Right ventricle myocardium inferior (tissue), 1 donor: Measurements from ENCODE around the gene SPATA32. TPM values are rescaled to one million over a fixed set of nuclear protein-coding genes. Genes with fewer than 3 reads are reported as not detected.
A peak's percentile ranks its signal among the peaks of the same experiment; 100 is the strongest.

Experiments used
- ATAC-seq: fragments of 200-7000 bp; cut with Tn5 transposase; one replicate; pipeline ENCODE4 v1.9.1; 2020; ENCODE audit warnings: mild to moderate bottlenecking, moderate library complexity
- DNase-seq: peaks from one replicate; pipeline ENCODE4 v3.0.0; 2021; ENCODE audit errors: missing footprints
- intact Hi-C: fragments of 100-400 bp; cut with DNase I; formaldehyde crosslinking; loops from one replicate; pipeline ENCODE4 v1.11.0; 2022
- total RNA-seq: library from RNA; stranded (reverse); fragmentation: NEBNext Ultra II Directional; extraction: Animal tissue kit (Norgen Biotek cat#: 25700); gene quantifications from one replicate; pipeline ENCODE4 v1.2.1, GENCODE V29; 2021
- donor health status: DM: no; HTN: yes; CAD: no; lungs with severe emphysema.

SPATA32 gene
- total RNA-seq, 1 donor from 2014 or later, result not detected

DNA sequence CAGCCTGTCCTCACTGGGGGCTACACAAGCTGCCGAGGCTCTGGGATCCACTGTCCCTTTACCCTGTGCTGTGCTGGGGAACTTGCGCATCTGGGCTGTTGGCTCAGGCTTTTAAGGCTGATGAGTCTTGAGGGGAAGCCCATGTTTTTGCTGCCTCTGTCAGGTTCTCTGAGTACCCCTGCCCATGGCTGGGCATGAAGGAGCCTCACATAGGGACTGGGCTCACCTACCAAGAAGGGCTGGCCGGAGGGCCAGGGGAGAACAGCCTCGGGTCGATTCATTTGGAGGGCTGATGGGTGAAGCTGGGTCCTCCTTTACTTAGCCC, 25.6 kb downstream of the SPATA32 start:
- intact Hi-C loops, result no loop called here
- ATAC-seq, result no peak
- DNase-seq, result peak; percentile 54

DNA sequence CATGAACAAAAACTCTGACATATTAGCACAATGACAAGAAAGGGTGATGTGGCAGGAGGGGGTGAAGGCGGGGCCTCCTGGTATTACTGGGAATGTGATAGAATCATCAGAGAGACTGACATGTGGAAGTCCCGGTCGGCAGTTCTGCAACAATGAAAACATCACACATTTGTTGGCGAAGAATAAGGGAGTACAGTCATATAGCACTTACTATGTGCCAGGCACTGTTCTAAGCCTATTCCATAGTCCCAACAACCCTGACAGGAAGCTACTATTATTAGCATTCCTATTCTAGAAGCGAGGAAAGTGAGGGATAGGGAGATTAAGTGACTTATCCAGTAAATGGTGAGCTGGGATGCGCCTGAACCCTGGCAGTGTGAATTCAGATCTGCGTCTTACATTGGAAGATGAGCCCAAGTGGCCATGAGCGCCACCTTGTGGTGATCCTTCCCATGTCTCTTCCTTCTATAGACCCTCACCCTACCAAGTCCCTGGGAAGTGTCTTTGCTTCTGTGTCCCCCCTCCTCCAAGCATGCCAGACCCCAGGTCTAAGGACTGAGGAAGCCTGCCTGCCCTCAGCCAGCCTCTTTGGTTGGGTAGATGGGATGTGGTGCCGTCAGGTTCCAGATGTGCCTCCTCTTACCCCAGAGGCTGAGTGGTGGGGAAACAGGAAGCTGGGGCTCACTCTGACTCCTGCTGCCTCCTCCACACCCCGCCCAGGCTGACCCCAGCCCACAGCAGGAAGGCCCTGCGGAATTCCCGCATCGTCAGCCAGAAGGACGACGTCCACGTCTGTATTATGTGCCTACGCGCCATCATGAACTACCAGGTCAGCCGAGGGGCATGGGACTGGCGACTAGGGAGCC, 26.2 kb downstream of the SPATA32 start:
- peak; percentile 49 for ATAC-seq
- intact Hi-C loops, result loop anchor here (1.0 kb wide), 1 partner anchor 16 kb away; no protein-coding TSS in a partner anchor
- DNase-seq, result peak; percentile 88

DNA sequence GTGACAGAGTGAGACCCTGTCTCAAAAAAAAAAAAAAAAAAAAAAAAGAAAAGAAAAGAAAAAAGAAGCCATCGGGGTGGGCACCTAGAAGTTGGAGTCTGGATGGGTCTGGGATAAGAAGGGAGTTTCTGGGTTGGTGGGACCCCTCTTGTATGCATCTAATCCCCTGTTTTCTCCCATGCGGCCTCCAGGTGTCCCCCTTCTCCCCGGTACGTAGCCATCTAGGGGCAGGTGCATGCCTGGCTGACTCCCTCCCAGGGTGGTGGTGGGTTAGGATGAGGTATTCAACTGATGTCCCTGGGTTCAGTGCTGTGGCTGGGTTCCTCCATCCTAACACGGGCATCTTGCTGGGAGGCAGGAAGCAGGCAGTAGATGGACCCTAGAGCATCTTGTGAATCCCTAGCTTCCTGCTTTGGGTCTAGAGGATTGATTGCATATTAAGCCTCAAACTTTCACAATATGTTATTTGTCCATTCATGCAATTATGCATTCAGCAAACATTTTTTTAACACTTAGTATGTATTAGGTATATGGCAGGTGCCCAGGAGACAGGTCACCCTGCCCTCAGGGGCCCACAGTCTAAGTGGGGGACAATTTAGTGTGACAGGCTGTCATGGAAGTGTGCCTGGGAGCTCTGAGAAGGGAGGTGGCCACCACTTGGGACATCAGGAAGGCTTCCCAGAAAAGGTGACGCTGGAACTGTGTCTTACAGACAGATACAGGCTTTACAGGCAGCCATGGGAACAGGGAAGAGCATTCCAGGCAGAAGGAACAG, 27.1 kb downstream of the SPATA32 start:
- DNase-seq (no peak), ATAC-seq (no peak)
- intact Hi-C loops, result loop anchor here (1.0 kb wide), 1 partner anchor 16 kb away; no protein-coding TSS in a partner anchor

DNA sequence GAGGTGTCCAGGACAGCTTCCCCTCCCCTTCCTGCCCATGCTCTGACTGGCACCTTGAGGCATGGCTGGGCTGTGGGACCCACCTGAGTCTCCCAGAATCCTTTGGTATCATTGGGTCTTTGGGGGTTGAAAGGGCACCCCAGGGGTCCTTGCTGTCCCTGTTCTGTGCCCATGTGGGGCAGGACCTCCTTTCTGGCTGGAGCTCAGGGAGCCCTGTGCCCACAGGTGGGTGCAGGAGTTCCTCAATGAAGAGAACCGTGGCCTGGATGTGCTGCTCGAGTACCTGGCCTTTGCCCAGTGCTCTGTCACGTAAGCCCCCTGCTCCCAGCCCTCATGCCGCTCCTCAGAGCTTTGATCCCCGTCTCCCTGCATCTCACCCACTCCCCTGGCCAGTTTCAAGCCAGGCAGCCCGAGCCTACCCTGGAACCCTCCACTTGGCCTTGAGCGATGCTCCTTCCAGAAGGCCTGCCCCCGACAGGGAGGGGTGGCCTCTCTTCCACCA, 28.4 kb downstream of the SPATA32 start:
- peak; percentile 34 for DNase-seq
- no peak for ATAC-seq
- intact Hi-C loops, result no loop called here

DNA sequence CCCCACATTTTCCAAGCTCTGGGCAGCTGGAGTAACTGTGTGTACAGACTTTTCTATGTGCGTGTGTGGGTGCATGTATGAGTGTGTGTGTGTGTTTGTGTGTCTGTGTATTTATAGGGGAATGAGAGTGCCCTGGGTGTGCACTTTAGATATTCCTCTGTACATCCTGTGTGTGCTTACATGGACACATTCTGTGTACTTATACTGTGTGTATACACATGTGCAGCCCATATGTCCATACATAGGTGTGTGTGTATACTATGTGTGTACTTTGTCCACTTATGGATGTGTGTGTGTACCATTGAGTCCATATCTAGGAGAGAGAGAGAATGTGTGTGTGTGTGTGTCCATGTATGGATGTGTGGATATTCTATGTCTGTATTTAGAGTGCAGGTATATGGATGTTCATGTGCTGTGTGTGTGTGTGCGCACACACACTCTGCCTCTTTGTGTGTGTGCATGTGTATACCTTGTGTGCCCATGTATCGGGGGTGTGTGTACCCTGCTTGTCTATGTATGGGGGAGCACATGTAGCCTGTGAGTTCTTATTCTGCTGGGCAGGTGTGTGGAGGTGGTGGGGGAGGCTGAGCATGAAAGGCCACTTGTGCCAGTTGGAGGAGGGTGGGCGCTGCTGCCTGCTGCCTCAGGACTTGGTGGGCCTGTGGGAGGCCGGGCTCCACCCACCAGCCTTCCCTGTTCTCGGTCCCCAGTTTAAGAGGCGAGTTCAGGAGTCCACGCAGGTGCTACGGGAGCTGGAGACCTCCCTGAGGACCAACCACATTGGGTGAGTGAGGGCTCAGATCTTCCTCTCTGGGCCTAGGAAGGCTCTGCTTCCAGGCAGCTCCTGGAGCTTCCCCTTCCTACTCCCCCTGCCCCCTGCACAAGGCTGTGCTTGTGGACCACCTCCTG, 29.1 kb downstream of the SPATA32 start:
- no peak for ATAC-seq
- intact Hi-C loops, result no loop called here
- DNase-seq, result peak; percentile 26

DNA sequence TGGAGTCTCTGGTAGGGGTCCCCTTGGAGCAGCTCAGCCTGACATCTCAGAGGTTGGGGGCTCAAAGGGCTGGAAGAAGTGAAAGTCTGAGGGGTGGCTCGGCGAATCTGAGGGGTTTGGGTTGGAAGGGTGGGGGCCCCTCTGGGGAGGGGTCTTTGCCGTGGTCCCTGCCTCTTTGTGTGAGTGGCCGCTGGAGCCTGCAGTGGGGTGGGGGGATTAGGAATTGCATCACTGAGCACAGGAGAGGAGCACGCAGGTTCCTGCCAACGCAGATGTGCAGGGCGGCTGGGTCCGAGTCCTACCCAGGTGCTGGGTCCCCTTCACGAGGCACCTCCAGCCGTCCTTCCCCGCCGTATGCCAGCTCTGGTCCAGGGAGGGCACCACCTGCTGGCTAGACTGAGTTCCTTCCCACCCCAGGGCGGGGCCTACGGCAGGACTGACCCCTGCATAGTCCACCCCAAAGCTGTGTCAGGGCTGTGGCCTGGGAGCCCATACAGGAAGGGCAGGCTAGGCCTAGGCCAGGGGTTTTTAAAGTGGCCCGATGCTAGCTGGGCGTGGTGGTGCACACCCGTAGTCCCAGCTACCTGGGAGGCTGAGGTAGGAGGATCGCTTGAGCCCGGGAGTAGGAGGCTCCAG, 30.3 kb downstream of the SPATA32 start:
- intact Hi-C loops, result no loop called here
- DNase-seq (peak; percentile 74), ATAC-seq (no peak)

DNA sequence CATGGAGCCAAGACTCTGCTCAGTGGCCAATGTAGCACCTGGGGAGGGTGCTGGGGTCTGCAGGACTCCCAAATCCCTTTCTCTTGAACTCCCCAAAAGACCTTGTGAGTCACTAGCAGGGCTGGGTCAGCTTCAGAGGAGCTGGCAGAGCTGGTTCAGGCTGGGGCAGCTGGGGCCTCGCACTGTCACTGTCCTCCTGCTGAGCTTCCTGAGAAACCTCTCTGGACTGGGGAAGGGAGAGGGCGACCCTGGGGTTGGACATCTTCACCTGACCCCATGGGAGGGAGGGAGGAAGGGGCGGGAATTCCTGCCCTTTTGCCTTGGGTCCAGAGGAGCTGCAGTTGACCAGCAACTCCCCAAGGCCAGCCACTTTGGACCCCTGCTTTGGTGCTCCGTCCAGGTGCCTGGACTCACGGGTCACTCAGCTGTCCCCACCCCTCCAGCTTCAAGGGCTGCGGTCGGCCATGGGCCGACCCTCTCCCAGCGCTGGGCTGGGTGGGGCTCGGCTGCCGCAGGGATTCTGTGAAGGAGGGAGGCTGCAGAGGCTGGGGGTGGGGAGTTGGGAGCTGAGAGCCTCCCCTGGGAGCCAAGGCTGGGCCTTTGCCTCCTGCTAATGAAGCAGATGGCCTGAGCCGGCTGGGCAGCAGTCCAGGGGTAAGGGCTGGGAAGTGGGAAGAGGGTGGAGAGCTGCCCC, 31.0 kb downstream of the SPATA32 start:
- intact Hi-C loops, result no loop called here
- ATAC-seq (peak; percentile 18), DNase-seq (peak; percentile 85)

DNA sequence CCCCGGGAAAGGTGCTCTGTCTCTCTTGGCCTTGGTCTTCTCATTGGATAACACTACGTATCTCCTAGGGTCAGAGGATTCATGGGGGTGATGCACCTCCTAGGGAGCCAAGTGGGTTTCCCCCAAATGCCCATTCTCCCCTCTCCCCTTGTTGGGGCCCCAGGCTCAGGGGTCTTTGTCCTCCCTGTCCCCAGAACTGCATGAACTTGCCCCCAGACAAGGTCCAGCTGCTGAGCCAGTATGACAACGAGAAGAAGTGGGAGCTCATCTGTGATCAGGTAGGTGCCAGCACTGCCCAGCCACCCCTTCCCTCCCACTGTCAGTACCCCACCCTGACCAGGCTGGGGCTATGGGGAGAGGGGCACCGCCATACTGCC, 31.5 kb downstream of the SPATA32 start:
- DNase-seq (no peak), ATAC-seq (no peak)
- intact Hi-C loops, result no loop called here

DNA sequence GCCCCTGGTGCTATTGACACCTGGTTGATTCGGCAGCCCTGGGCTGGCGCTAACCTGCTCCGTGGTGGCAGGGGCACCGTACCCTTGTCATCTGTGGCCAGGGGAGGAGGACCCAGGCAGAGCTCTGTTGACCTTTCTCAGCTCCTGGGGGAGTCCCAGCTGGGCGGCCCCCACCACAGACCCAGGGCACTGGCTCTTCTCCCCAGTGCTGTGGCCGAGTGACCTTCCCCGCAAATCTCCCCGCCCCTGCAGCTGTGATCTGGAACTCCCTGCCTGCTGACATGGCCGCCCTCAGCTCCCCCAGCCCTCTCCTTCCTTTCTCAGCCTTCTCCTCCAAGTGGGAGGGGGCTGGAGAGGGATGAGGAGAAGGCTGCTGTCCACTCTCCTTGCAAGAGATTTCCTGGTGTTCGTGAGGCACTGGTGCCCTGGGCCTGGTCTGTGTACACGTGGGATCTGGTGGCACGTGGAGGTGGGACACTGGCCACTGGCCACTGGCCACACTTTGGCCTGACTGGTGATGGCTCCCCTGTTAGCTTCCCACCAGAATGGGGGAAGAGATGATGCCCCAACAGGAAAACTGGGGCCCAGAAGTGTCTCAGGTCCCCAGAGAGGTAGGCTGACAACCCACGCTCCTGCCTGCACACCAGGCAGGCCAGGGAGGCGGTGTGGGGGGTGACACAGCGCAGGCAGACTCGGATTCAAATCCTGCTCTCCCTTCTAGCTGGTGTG, 32.0 kb downstream of the SPATA32 start:
- intact Hi-C loops, result no loop called here
- peak; percentile 24 for ATAC-seq
- peak; percentile 80 for DNase-seq

DNA sequence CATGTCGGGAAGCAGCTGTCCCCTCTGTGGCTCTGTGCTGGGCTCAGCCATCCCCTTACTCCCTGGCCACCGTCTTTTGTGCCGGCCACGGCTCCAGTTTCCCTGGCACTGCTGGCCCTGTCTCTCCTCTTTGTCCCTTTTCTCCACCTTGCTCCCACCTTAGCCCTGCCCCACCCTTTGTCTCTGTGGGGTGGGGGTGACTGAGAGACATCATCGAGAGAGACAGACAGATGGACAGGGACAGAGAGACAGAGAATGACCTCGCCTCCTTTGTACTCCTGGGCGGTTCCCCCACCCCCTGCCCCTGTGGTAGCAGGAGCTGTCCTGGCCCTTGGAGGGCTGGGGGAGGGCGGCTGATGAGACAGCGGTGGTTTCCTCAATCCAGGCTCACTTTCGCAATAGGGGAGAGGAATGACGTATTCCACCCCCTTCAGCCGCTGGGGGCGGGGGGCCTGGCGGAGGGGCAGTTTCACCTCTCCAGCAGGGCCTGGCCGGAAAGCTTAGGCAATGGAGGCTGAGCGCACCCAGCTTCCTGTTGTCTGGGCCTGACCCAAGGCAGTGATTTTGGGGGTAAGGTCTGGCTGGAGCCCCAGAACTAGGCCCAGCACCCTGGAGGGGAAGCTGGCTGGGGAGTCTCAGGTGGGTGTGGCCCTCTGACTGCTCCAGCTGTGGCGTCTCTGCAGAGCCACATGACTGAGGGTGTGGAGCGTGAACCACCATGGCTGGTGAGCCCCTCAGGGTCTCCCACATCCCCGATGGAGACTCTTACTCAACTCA, 32.9 kb downstream of the SPATA32 start:
- ATAC-seq (peak; percentile 80), DNase-seq (peak; percentile 97)
- intact Hi-C loops, result no loop called here

DNA sequence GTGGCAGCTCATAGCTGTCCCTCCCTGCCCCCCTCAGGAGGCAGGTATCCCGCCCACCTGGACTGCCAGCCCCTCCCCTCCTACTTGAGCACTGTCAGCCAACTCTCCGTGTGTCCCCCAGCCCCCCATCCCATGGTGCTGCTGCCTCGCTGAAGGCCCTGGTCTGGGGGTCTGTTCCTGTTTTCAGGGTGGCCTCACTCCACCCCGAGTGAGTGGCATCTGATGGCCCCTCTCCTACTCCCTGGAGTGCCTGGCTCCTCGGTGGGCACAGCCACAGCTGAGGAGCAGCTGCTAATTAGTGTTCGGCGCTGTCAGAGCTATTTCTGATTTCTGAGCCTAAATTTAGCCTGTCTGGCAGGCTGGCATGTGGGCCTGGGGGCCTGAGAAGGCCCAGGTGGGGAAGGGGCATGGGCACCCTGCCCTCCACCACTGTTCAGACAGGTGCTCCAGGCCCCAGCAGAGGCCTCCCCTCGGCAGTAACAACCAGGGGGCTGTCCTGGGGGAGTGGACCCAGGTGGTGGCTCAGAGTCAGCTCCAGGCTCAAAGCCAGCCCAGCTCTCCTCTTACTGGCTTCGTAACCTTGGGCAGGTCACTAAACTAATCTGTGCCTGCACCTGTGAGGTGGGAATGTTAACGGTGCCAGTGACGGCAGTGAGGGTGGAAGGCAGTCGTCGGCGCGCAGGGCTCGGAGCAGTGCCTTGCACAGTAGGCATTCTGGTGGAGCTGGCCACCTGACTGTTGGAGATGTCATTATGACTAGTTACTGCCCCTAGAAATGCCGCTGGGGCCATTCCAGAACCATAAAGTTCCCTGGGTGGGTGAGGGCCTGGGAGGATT, 33.8 kb downstream of the SPATA32 start:
- DNase-seq (peak; percentile 65), ATAC-seq (no peak)
- intact Hi-C loops, result no loop called here

DNA sequence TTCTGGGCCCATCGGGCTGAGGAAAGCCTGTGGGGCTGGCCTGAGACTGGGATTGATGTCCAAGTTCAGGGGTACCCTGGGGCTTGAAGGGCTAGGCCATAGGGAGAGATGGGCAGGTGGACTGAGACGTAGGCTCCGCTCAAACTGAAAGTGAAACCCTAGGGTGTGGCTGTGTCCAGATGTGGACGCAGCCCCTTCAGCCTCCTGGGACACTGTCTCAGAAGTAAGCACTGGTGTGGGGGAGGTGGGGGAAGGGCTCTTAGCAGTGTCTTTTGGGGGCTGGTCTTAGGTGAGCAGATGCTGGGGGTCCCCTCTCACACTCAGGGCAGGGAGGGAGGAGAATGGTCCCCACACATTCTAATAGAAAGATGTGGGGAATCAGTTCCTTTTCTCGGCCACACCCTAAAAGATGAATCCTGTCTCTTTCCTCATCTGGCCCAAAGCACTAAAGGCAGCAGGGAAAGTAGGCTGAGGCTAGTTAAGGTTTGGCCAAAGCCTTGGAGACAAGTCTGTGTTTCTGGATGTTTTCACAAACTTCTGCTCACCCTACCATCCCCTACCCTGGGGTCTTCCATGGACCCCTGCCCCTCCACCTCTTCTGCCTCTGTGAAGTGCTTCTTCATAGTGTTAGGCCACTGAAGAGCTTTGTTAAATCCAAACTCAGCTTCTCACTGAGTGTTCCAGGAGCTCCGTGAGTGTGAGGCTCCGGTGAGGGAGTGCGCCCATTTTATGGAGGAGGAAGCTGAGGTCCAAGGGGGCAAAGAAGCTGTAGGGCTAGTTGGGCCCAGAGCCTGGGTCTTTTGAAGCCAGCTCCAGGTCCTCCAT, 34.6 kb downstream of the SPATA32 start:
- DNase-seq (peak; percentile 72), ATAC-seq (no peak)
- intact Hi-C loops, result no loop called here

DNA sequence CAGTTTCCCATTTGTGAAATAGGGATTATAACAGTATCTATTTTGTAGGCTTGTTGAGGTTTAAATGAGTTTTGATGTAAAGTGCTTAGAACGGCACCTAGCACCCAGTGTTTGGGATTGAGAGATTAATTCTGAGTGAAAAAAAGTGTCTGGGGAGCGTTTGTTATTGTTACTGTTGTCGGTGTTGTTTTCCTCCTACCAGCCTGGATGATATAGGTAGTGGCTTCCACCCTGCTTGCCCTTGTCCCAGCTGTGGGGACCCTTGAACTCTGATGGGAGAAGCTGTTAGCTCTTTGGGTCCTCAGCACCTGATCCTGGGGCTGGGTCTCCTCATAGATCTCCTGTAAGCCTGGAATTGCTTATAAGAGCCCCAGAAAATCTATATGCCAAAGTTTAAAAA, 35.3 kb downstream of the SPATA32 start:
- no peak for ATAC-seq
- intact Hi-C loops, result no loop called here
- DNase-seq, result no peak

DNA sequence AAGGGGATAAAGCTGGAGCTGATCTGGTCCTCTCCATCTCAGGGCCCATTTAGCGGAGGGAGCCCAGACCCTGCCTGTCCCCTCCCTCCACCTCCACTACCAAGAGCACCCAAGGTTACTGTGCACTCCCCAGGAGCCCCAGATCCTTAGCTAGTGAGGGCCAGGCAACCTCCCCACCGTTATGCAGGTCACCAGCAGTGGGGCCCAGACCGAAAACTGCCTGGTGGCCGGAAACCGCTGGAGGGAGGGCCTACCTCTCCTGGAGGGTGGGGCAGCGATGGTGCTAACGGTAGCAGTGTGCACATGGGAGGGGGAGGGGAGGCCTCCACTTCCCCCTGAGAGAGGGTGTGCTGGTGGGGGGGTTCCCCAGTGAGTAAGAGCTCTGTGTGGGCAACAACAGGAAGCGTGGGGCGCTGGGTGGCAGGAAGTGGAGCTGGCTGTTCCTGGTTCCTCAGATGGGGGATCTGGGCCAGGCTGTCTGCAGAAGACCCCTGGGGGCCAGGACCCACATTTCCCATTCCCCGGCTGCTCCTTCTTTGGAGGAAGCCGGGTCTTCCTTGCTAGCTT, 35.8 kb downstream of the SPATA32 start:
- peak; percentile 5 for ATAC-seq
- DNase-seq, result peak; percentile 92
- intact Hi-C loops, result no loop called here
